CD4-positive, alpha-beta T cell treated with Interleukin-6 at 100 ng/mL for 8 hours (primary cell): Measurements from ENCODE around the gene PCDHGB3.
"Not testable (repeated sequence)": the region's sequence is repeated elsewhere in the genome, so short reads cannot be mapped to it uniquely, and the experiment has no call there.

Source experiments
- DNase-seq: peaks from one replicate; pipeline ENCODE4 v3.0.0-alpha.2; 2020; ENCODE audit warnings: mixed read lengths, low spot score

PCDHGB3 gene

GRCh38 chr5:141392429-141393198 lies 22.6 kb downstream of the PCDHGB3 start, which contains the start of gene PCDHGA8:
Gene PCDHGA8, plus strand, starts transcription at chr5:141392633. Its CDS starts 181 bp downstream, at chr5:141392814.
- DNase-seq: no peak

GRCh38 chr5:141393267-141393666 lies 23.2 kb downstream of the PCDHGB3 start:
- no peak for DNase-seq

GRCh38 chr5:141394401-141395187 lies 24.6 kb downstream of the PCDHGB3 start:
- not testable (repeated sequence) for DNase-seq

DNA sequence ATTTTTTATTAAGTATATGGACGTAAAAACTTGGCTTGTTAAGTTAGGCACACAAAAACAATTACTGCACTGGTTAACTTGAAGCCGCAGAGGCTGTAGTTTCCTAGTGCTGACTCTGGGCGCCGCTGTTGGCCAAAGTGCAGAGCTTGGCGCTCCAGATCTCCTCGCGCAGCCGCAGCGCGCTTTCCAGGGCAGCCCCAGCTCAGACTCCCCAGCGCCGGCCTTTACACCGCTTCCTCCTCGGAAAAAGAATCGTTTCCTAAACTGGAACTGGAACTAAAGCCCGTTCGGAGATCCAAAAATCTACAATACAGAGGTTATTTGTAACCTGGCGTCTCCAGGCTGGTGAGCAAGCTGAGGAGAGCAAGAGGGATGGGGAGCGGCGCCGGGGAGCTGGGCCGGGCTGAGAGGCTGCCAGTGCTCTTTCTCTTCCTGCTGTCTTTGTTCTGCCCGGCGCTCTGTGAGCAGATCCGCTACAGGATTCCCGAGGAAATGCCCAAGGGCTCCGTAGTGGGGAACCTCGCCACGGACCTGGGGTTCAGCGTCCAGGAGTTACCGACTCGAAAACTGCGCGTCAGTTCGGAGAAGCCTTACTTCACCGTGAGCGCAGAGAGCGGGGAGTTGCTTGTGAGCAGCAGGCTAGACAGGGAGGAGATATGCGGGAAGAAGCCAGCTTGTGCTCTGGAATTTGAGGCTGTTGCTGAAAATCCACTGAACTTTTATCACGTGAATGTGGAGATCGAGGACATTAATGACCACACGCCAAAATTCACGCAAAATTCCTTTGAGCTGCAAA lies 27.9 kb downstream of the PCDHGB3 start, which contains the start of gene PCDHGB5:
Gene PCDHGB5 (plus strand): TSS at position 192 of the 796 bp plus-strand sequence. CDS start 181 bp downstream, at position 373.
- peak; percentile 14 for DNase-seq

GRCh38 chr5:141398608-141399007 lies 28.6 kb downstream of the PCDHGB3 start:
- no peak for DNase-seq

DNA sequence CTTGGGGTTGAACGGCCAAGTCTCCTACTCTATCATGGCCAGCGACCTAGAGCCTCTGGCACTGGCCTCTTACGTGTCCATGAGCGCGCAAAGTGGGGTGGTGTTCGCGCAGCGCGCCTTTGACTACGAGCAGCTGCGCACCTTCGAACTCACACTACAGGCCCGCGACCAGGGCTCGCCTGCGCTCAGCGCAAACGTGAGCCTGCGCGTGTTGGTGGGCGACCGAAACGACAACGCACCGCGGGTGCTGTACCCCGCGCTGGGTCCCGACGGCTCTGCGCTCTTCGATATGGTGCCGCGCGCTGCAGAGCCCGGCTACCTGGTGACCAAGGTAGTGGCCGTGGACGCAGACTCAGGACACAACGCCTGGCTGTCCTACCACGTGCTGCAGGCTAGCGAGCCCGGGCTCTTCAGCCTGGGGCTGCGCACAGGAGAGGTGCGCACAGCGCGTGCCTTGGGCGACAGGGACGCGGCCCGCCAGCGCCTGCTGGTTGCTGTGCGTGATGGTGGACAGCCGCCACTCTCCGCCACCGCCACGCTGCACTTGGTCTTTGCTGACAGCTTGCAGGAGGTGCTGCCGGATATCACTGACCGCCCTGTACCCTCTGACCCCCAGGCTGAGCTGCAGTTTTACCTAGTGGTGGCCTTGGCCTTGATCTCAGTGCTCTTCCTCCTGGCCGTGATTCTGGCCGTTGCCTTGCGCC lies 29.7 kb downstream of the PCDHGB3 start:
- no peak for DNase-seq

GRCh38 chr5:141402553-141403243 lies 32.7 kb downstream of the PCDHGB3 start, which contains the start of gene PCDHGA9:
Gene PCDHGA9, plus strand, starts transcription at chr5:141402778. Its CDS starts 175 bp downstream, at chr5:141402953.
- DNase-seq: no peak

GRCh38 chr5:141403387-141403786 lies 33.3 kb downstream of the PCDHGB3 start:
- DNase-seq: no peak

- peak; percentile 17 for DNase-seq
Observed at GRCh38 chr5:141407790-141408505, 37.9 kb downstream of the PCDHGB3 start, which contains the start of gene PCDHGB6. Gene PCDHGB6, plus strand, starts transcription at chr5:141408021. Its CDS starts 182 bp downstream, at chr5:141408203.

GRCh38 chr5:141409598-141410306 lies 39.7 kb downstream of the PCDHGB3 start:
- no peak for DNase-seq

DNA sequence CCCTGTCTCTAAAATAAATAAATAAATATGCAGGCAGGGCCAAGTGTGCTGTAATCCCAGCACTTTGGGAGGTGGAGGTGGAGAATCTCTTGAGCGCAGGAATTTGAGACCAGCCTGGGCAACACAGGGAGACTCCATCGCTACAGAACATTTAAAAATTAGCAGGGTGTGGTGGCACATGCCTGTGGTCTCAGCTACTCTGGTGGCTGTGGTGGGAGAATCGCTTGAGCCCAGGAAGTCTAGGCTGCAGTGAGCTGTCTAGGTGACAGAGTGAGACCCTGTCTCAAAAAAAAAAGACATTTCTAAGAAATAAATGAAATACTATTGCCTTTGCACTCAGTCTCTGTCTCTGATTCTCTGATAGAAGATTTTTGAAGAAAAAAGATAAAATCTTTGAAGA lies 41.5 kb downstream of the PCDHGB3 start:
- DNase-seq: no peak

DNA sequence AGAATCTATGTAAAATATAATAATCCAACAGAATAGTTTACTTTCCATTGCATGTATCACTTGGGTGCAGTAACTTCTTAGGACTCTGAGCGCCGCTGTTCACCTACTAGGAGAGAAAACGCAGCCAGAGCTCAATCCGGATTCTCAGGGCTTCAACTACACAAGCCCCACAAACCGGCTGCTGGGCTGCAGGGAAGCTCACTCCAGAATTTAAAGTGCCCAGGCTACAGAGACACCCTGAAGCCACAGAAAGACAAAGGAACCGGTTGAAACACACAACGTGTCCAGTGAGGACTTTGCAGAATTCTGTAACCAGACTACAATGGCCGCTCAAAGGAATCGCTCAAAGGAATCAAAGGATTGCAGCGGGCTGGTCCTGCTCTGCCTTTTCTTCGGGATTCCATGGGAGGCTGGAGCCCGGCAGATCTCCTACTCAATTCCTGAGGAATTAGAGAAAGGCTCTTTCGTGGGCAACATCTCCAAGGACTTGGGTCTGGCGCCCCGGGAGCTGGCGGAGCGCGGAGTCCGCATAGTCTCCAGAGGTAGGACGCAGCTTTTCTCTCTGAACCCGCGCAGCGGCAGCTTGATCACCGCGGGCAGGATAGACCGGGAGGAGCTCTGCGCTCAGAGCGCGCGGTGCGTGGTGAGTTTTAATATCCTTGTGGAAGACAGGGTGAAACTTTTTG lies 43.0 kb downstream of the PCDHGB3 start, which contains the start of gene PCDHGA10:
Gene PCDHGA10 (plus strand): TSS at position 134 of the 686 bp plus-strand sequence. CDS start 189 bp downstream, at position 323.
- DNase-seq: peak; percentile 53

DNA sequence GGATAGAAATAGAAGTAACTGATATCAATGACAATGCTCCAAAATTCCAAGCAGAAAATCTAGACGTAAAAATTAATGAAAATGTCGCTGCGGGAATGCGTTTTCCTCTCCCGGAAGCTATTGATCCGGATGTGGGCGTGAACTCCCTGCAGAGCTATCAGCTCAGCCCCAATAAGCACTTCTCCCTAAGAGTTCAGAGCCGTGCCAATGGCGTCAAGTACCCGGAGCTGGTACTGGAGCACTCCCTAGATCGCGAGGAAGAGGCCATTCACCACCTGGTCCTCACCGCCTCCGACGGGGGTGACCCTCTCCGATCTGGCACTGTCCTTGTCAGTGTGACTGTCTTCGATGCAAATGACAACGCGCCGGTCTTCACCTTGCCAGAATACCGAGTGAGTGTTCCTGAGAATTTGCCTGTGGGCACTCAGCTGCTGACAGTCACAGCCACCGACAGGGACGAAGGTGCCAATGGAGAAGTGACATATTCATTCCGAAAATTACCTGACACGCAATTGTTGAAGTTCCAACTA lies 43.6 kb downstream of the PCDHGB3 start:
- no peak for DNase-seq

DNA sequence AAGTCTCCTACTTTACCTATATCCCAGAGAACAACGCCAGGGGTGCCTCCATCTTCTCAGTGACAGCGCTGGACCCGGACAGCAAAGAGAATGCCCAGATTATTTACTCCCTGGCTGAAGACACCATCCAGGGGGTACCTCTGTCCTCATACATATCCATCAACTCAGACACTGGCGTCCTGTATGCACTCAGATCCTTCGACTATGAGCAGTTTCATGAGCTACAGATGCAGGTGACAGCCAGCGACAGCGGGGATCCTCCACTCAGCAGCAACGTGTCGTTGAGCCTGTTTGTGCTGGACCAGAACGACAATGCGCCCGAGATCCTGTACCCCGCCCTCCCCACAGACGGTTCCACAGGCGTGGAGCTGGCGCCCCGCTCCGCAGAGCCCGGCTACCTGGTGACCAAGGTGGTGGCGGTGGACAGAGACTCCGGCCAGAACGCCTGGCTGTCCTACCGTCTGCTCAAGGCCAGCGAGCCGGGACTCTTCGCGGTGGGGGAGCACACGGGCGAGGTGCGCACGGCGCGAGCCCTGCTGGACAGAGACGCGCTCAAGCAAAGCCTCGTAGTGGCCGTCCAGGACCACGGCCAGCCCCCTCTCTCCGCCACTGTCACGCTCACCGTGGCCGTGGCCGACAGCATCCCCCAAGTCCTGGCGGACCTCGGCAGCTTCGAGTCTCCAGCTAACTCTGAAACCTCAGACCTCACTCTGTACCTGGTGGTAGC lies 44.7 kb downstream of the PCDHGB3 start:
- DNase-seq: not testable (repeated sequence)

- not testable (repeated sequence) for DNase-seq
Observed at GRCh38 chr5:141415275-141415618, 45.2 kb downstream of the PCDHGB3 start.

GRCh38 chr5:141417494-141418172 lies 47.6 kb downstream of the PCDHGB3 start, which contains the start of gene PCDHGB7:
Gene PCDHGB7, plus strand, starts transcription at chr5:141417677. Its CDS starts 183 bp downstream, at chr5:141417860.
- peak; percentile 13 for DNase-seq
